Neural cell (in vitro differentiated cells): ENCODE data around the gene TYROBP. TPM values are rescaled to one million over a fixed set of nuclear protein-coding genes. Genes with fewer than 3 reads are reported as not detected.

Experiments
- H2AFZ ChIP-seq: fragments of 200-600, 300-800 bp; sonication (generic), shearing (Covaris generic); 2 replicates; pipeline ENCODE4 v1.6.0; 2014; ENCODE audit warnings: low read depth, mild to moderate bottlenecking, antibody characterized with exemption, low read length, moderate library complexity
- H3F3A ChIP-seq: fragments of 200-600 bp; shearing (Covaris generic); 2 replicates; pipeline ENCODE4 v1.6.1; 2016; ENCODE audit warnings: mild to moderate bottlenecking, moderate library complexity, mixed read lengths, antibody characterized with exemption, low read length; ENCODE audit not compliant: insufficient read depth, poor library complexity, severe bottlenecking
- H3K27ac ChIP-seq: fragments of 200-600, 300-800 bp; sonication (generic), shearing (Covaris generic); 2 replicates; pipeline ENCODE4 v1.5.1; 2014; ENCODE audit warnings: mild to moderate bottlenecking, low read length, moderate library complexity
- H3K27me3 ChIP-seq: fragments of 300-800, 200-600 bp; sonication (generic), shearing (Covaris generic); 2 replicates; pipeline ENCODE4 v1.6.0; 2014; ENCODE audit warnings: mild to moderate bottlenecking, low read depth, low read length, moderate library complexity; ENCODE audit not compliant: insufficient read depth
- H3K36me3 ChIP-seq: fragments of 300-800, 200-600 bp; sonication (generic), shearing (Covaris generic); 2 replicates; pipeline ENCODE4 v1.5.1; 2014; ENCODE audit warnings: mild to moderate bottlenecking, antibody characterized with exemption, low read length, moderate library complexity; ENCODE audit not compliant: insufficient read depth
- H3K4me2 ChIP-seq: fragments of 300-800, 200-600 bp; sonication (generic), shearing (Covaris generic); 2 replicates; pipeline ENCODE4 v1.6.0; 2014; ENCODE audit warnings: mild to moderate bottlenecking, low read length
- H3K4me3 ChIP-seq: fragments of 300-800, 200-600 bp; sonication (generic), shearing (Covaris generic); 2 replicates; pipeline ENCODE4 v1.5.1; 2014; ENCODE audit warnings: mild to moderate bottlenecking, low read length, moderate library complexity
- H3K79me2 ChIP-seq: fragments of 200-600 bp; shearing (Covaris generic); replicated peaks from 2 replicates; pipeline ENCODE4 v1.6.0; 2014; ENCODE audit warnings: mild to moderate bottlenecking, low read length, moderate library complexity; ENCODE audit not compliant: insufficient read depth
- H3K9ac ChIP-seq: fragments of 300-800, 200-600 bp; sonication (generic), shearing (Covaris generic); 2 replicates; pipeline ENCODE4 v1.6.1; 2016; ENCODE audit warnings: mild to moderate bottlenecking, low read length, mixed read lengths
- H3K9me2 ChIP-seq: fragments of 200-600 bp; shearing (Covaris generic); 2 replicates; pipeline ENCODE4 v1.6.1; 2016; ENCODE audit warnings: mild to moderate bottlenecking, low read length, mixed read lengths; ENCODE audit not compliant: insufficient read depth
- H3K9me3 ChIP-seq: fragments of 200-600, 300-800 bp; sonication (generic), shearing (Covaris generic); 2 replicates; pipeline ENCODE4 v1.6.1; 2016; ENCODE audit warnings: mild to moderate bottlenecking, mixed run types, low read length, moderate library complexity, mixed read lengths
- H4K20me1 ChIP-seq: fragments of 200-600 bp; shearing (Covaris generic); 2 replicates; pipeline ENCODE4 v1.6.1; 2016; ENCODE audit warnings: mild to moderate bottlenecking, mixed run types; ENCODE audit not compliant: insufficient read depth
- CTCF ChIP-seq: fragments of 450-650 bp; IDR thresholded peaks from 2 replicates; pipeline ENCODE4 v1.5.1; 2014; ENCODE audit warnings: antibody characterized with exemption, mild to moderate bottlenecking, moderate library complexity; ENCODE audit not compliant: poor library complexity, severe bottlenecking
- EP300 ChIP-seq: fragments of 450-650 bp; conservative IDR thresholded peaks from 2 replicates; pipeline ENCODE4 v1.6.1; 2014; ENCODE audit warnings: antibody characterized with exemption, mild to moderate bottlenecking, moderate library complexity; ENCODE audit not compliant: poor library complexity, severe bottlenecking
- EZH2 ChIP-seq: fragments of 200-600, 300-800 bp; shearing (Covaris generic), sonication (generic); IDR thresholded peaks from 2 replicates; pipeline ENCODE4 v1.6.1; 2014; ENCODE audit warnings: antibody characterized with exemption, low read length, borderline replicate concordance, mild to moderate bottlenecking; ENCODE audit not compliant: insufficient read depth, poor library complexity, severe bottlenecking
- MXI1 ChIP-seq: fragments of 450-650 bp; conservative IDR thresholded peaks from 2 replicates; pipeline ENCODE4 v1.6.1; 2014; ENCODE audit warnings: antibody characterized with exemption, mild to moderate bottlenecking; ENCODE audit not compliant: poor library complexity, severe bottlenecking
- POLR2AphosphoS5 ChIP-seq: IDR thresholded peaks from 2 replicates; pipeline ENCODE4 v1.6.1; 2012
- RAD21 ChIP-seq: fragments of 450-650 bp; conservative IDR thresholded peaks from 2 replicates; pipeline ENCODE4 v1.6.1; 2014; ENCODE audit warnings: antibody characterized with exemption, mild to moderate bottlenecking, moderate library complexity
- REST ChIP-seq: IDR thresholded peaks from 2 replicates; pipeline ENCODE4 v1.6.1; 2012; ENCODE audit warnings: borderline replicate concordance
- SMC3 ChIP-seq: fragments of 450-650 bp; conservative IDR thresholded peaks from 2 replicates; pipeline ENCODE4 v1.6.1; 2014; ENCODE audit warnings: antibody characterized with exemption, mild to moderate bottlenecking, moderate library complexity; ENCODE audit not compliant: poor library complexity
- TAF1 ChIP-seq: IDR thresholded peaks from 2 replicates; pipeline ENCODE4 v1.6.1; 2012; ENCODE audit warnings: low read depth
- polyA plus RNA-seq: library from polyadenylated mRNA; depleted of rRNA; stranded (reverse); fragments of >200 nt; gene quantifications from 2 replicates; pipeline ENCODE4 v1.2.3, GENCODE V29; 2014

Gene TYROBP
- polyA plus RNA-seq, 1 donor from 2014 or later = not detected

GRCh38 chr19:35915443-35915842 lies 7.3 kb upstream of the TYROBP start:
- no peaks in the 10 kb centered on the region for H3K27me3 ChIP-seq
- no peaks in the 10 kb centered on the region for H3K9me2 ChIP-seq
- no peak overlapping the region for H3K27ac ChIP-seq
- H3K9ac ChIP-seq = no peak overlapping the region
- no peaks in the 10 kb centered on the region for H3K79me2 ChIP-seq
- TF ChIP-seq RAD21 = no peak
- no peak for TF ChIP-seq EZH2
- TF ChIP-seq POLR2AphosphoS5 = no peak
- no peak for TF ChIP-seq CTCF
- TF ChIP-seq TAF1 = no peak
- no peak for TF ChIP-seq MXI1
- no peak for TF ChIP-seq EP300
- H2AFZ ChIP-seq = no peak overlapping the region
- no peak overlapping the region for H3K4me2 ChIP-seq
- H4K20me1 ChIP-seq = no peaks in the 10 kb centered on the region
- no peaks in the 10 kb centered on the region for H3K36me3 ChIP-seq
- H3K4me3 ChIP-seq = no peak overlapping the region
- H3K9me3 ChIP-seq = no peaks in the 10 kb centered on the region
- H3F3A ChIP-seq = no peaks in the 10 kb centered on the region

GRCh38 chr19:35913589-35913988 lies 5.5 kb upstream of the TYROBP start:
- no peaks in the 10 kb centered on the region for H3K27me3 ChIP-seq
- no peak overlapping the region for H3K27ac ChIP-seq
- H3K9me3 ChIP-seq = no peaks in the 10 kb centered on the region
- no peaks in the 10 kb centered on the region for H3K9me2 ChIP-seq
- H3K9ac ChIP-seq = no peak overlapping the region
- no peak overlapping the region for H3K4me2 ChIP-seq
- H4K20me1 ChIP-seq = no peaks in the 10 kb centered on the region
- no peaks in the 10 kb centered on the region for H3K36me3 ChIP-seq
- H3K79me2 ChIP-seq = no peaks in the 10 kb centered on the region
- no peaks in the 10 kb centered on the region for H3F3A ChIP-seq
- H2AFZ ChIP-seq = no peak overlapping the region
- H3K4me3 ChIP-seq = no peak overlapping the region
- TF ChIP-seq POLR2AphosphoS5 (no peak), CTCF (no peak), EZH2 (no peak)

- Histone ChIP-seq H3K79me2 (no peaks in the 10 kb centered on the region), H2AFZ (no peak overlapping the region), H3K9me3 (no peaks in the 10 kb centered on the region), H3K4me2 (no peak overlapping the region), H3K27ac (no peak overlapping the region), H4K20me1 (no peaks in the 10 kb centered on the region), H3K9me2 (no peaks in the 10 kb centered on the region), H3K36me3 (no peaks in the 10 kb centered on the region), H3F3A (no peaks in the 10 kb centered on the region), H3K9ac (no peak overlapping the region), H3K4me3 (no peak overlapping the region), H3K27me3 (no peaks in the 10 kb centered on the region)
- TF ChIP-seq SMC3 (no peak), TAF1 (no peak), RAD21 (no peak), CTCF (no peak), EZH2 (no peak), MXI1 (no peak), REST (no peak), EP300 (no peak), POLR2AphosphoS5 (no peak)
These were observed 3.7 kb upstream of the TYROBP start for GRCh38 chr19:35911790-35912189.
